Measurements from ENCODE around the gene NPBWR2. TPM values are rescaled to one million over a fixed set of nuclear protein-coding genes. Genes with fewer than 3 reads are reported as not detected.

Gene NPBWR2
- total RNA-seq, 1 experiment from 2014 or later, result not detected

DNA sequence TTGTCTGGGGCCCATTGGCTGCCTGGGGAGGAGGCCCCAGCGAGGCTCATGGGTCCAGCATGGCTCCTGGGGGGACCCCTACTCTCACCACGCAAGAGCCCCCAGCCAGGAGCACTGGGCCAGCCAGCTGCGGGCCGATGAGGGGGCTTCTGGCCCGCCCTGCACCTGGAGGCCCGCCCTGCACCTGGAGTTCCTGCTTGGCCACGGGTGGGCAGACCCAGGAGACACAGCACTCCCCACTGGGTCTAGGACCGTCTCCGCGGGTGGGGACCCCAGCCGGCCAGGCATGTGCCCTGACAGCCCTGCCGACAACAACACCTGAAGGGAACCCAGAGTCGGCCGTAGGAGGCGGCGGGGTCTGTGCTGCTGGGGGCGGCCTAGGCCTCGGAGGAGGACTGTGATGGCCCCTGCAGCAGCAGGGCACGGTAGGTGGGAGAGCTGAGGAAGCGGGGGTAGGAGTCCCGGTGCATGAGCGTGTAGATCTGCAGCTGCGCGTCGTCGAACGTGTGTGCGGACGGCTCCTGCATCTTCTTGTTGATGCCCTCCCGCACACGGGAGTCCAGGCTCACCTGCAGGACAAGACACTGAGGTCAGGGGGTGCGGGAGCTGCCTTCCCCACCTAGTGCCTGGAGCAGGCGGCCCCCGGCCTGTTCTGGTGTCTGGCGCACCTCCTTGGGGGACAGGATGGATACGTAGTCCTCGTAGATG is 33.7 kb downstream of the NPBWR2 start:
- Histone ChIP-seq H3K27ac (ENCODE audit: low read depth, low read length) (no peak overlapping the region), H3K36me3 (ENCODE audit: control insufficient read depth in 1 of 2, insufficient read depth in 2 of 2, low read length in 2 of 2) (no peaks in the 10 kb centered on the region), H4K20me1 (ENCODE audit: insufficient read depth) (no peaks in the 10 kb centered on the region), H3K4me2 (ENCODE audit: low read length) (no peak overlapping the region), H3K9me3 (ENCODE audit: control insufficient read depth in 1 of 2, insufficient read depth in 1 of 2, low read depth in 1 of 2, low read length in 2 of 2) (no peaks in the 10 kb centered on the region), H3K9me2 (ENCODE audit: insufficient read depth) (no peaks in the 10 kb centered on the region), H3K4me1 (ENCODE audit: control insufficient read depth in 1 of 2, insufficient read depth in 2 of 2, low read length in 2 of 2) (peaks cover 8% of the 10 kb centered on the region in 2 experiments), H3K9ac (ENCODE audit: low read length) (no peak overlapping the region), H3K79me2 (ENCODE audit: insufficient read depth, low read length) (peaks cover 4% of the 10 kb centered on the region; the same call in 1 of the 2 replicates), H3K27me3 (ENCODE audit: insufficient read depth, low read length) (no peaks in the 10 kb centered on the region), H2AFZ (ENCODE audit: low read depth, low read length, poor library complexity, severe bottlenecking) (no peak overlapping the region), H3K4me3 (replicated peaks in 1 of 2; ENCODE audit: low read depth in 1 of 2, low read length in 2 of 2) (no peak overlapping the region)
- intact Hi-C loops (cut with micrococcal nuclease), result no loop called here
- TF ChIP-seq CEBPB (IDR thresholded peaks at IDR 0.05; ENCODE audit: low read depth) (no peak), EGR1 (IDR thresholded peaks at IDR 0.05; ENCODE audit: low read depth) (no peak), SRF (IDR thresholded peaks at IDR 0.05; ENCODE audit: low read depth) (no peak), YY1 (IDR thresholded peaks at IDR 0.05; ENCODE audit: extremely low read depth, insufficient replicate concordance, low read depth, low read length) (no peak), TCF7L2 (IDR thresholded peaks at IDR 0.05; ENCODE audit: borderline replicate concordance, extremely low read depth, insufficient read depth, insufficient read length) (no peak), POLR2A (IDR thresholded peaks at IDR 0.05; ENCODE audit: borderline replicate concordance, extremely low read depth, insufficient read depth, insufficient read length) (no peak)
- TF ChIP-seq, protein P1, sequence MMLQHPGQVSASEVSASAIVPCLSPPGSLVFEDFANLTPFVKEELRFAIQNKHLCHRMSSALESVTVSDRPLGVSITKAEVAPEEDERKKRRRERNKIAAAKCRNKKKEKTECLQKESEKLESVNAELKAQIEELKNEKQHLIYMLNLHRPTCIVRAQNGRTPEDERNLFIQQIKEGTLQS (IDR thresholded peaks at IDR 0.05), result no peak
- DNase-seq (ENCODE audit: low read depth, low spot score) (no peak), ATAC-seq (no peak)
- RAD21 ChIA-PET (ENCODE audit: low non-redundant PET in 1 of 2, low total read pairs in 2 of 2, uncharacterized antibody in 2 of 2, unreplicated experiment in 2 of 2), result no interaction called here
- no TSS peak for BruUV-seq (replicated peaks)
- POLR2A ChIA-PET, result no interaction called here
- CTCF ChIA-PET, result no interaction called here

DNA sequence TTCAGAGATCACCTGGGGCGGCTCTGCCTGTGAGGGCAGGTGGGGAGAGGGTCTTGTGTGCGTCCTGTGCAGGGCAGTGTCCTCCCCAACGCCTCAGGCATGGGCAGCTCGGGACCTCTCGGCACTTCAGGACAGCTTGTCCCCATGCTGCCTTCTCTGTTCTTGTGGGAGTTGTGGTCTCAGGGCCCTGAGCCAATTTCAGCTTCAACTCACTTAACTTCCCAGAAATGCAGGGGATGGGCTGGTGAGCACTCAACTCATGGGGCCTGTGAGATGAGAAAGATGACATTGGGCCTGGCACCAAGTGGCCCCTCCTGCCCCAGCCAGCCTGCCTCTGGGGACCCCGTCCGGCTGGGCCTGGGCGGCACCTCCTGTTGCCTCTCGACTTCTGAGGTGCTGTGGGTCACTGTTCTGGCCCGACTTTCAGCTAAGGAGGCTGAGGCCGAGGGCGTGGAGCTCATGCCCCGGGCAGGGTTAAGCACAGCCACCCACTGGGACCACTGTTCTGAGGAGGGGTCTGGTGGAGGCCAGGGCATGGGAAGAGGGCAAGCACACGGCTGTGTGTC is 34.8 kb downstream of the NPBWR2 start:
- ATAC-seq (no peak), DNase-seq (ENCODE audit: low read depth, low spot score) (no peak)
- no peaks in the 10 kb centered on the region for H3K27me3 ChIP-seq (ENCODE audit: insufficient read depth, low read length)
- H3K79me2 ChIP-seq (ENCODE audit: insufficient read depth, low read length), result no peaks in the 10 kb centered on the region
- no peak overlapping the region; the same call in 1 of the 2 replicates for H3K27ac ChIP-seq (ENCODE audit: low read depth, low read length)
- POLR2A ChIA-PET, result no interaction called here
- no peaks in the 10 kb centered on the region for H3K9me2 ChIP-seq (ENCODE audit: insufficient read depth)
- no peak overlapping the region for H2AFZ ChIP-seq (ENCODE audit: low read depth, low read length, poor library complexity, severe bottlenecking)
- no peak overlapping the region for H3K4me2 ChIP-seq (ENCODE audit: low read length)
- intact Hi-C loops (cut with micrococcal nuclease), result no loop called here
- no peaks in the 10 kb centered on the region for H3K36me3 ChIP-seq (ENCODE audit: control insufficient read depth in 1 of 2, insufficient read depth in 2 of 2, low read length in 2 of 2)
- H3K4me1 ChIP-seq (ENCODE audit: control insufficient read depth in 1 of 2, insufficient read depth in 2 of 2, low read length in 2 of 2), result peaks cover 0 to under 1% of the 10 kb centered on the region in 2 experiments; a peak in 3 of 4 replicates
- BruUV-seq (replicated peaks), result no TSS peak
- no peak overlapping the region for H3K4me3 ChIP-seq (replicated peaks in 1 of 2; ENCODE audit: low read depth in 1 of 2, low read length in 2 of 2)
- H3K9ac ChIP-seq (ENCODE audit: low read length), result no peak overlapping the region
- no peaks in the 10 kb centered on the region for H4K20me1 ChIP-seq (ENCODE audit: insufficient read depth)
- RAD21 ChIA-PET (ENCODE audit: low non-redundant PET in 1 of 2, low total read pairs in 2 of 2, uncharacterized antibody in 2 of 2, unreplicated experiment in 2 of 2), result no interaction called here
- CTCF ChIA-PET, result no interaction called here
- H3K9me3 ChIP-seq (ENCODE audit: control insufficient read depth in 1 of 2, insufficient read depth in 1 of 2, low read depth in 1 of 2, low read length in 2 of 2), result no peaks in the 10 kb centered on the region
- TF ChIP-seq FOSL1 (IDR thresholded peaks at IDR 0.05; ENCODE audit: low read depth) (no peak), SRF (IDR thresholded peaks at IDR 0.05; ENCODE audit: low read depth) (no peak), YY1 (IDR thresholded peaks at IDR 0.05; ENCODE audit: extremely low read depth, insufficient replicate concordance, low read depth, low read length) (no peak), EZH2phosphoT487 (IDR thresholded peaks at IDR 0.05; ENCODE audit: borderline replicate concordance) (no peak)
- TF ChIP-seq, protein P2, sequence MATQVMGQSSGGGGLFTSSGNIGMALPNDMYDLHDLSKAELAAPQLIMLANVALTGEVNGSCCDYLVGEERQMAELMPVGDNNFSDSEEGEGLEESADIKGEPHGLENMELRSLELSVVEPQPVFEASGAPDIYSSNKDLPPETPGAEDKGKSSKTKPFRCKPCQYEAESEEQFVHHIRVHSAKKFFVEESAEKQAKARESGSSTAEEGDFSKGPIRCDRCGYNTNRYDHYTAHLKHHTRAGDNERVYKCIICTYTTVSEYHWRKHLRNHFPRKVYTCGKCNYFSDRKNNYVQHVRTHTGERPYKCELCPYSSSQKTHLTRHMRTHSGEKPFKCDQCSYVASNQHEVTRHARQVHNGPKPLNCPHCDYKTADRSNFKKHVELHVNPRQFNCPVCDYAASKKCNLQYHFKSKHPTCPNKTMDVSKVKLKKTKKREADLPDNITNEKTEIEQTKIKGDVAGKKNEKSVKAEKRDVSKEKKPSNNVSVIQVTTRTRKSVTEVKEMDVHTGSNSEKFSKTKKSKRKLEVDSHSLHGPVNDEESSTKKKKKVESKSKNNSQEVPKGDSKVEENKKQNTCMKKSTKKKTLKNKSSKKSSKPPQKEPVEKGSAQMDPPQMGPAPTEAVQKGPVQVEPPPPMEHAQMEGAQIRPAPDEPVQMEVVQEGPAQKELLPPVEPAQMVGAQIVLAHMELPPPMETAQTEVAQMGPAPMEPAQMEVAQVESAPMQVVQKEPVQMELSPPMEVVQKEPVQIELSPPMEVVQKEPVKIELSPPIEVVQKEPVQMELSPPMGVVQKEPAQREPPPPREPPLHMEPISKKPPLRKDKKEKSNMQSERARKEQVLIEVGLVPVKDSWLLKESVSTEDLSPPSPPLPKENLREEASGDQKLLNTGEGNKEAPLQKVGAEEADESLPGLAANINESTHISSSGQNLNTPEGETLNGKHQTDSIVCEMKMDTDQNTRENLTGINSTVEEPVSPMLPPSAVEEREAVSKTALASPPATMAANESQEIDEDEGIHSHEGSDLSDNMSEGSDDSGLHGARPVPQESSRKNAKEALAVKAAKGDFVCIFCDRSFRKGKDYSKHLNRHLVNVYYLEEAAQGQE (IDR thresholded peaks at IDR 0.05; ENCODE audit: low read depth), result no peak
- TF ChIP-seq, protein P3, sequence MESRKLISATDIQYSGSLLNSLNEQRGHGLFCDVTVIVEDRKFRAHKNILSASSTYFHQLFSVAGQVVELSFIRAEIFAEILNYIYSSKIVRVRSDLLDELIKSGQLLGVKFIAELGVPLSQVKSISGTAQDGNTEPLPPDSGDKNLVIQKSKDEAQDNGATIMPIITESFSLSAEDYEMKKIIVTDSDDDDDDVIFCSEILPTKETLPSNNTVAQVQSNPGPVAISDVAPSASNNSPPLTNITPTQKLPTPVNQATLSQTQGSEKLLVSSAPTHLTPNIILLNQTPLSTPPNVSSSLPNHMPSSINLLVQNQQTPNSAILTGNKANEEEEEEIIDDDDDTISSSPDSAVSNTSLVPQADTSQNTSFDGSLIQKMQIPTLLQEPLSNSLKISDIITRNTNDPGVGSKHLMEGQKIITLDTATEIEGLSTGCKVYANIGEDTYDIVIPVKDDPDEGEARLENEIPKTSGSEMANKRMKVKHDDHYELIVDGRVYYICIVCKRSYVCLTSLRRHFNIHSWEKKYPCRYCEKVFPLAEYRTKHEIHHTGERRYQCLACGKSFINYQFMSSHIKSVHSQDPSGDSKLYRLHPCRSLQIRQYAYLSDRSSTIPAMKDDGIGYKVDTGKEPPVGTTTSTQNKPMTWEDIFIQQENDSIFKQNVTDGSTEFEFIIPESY (IDR thresholded peaks at IDR 0.05; ENCODE audit: extremely low read depth, insufficient replicate concordance, low read length), result no peak
